VCaP (cell line): ENCODE results near the gene FKBP1A.

ENCODE experiments used
- H3K27ac ChIP-seq: fragments of 450-650 bp; 2 replicates; pipeline ENCODE4 v1.5.1; 2017
- TF ChIP-seq, protein P1 (sequence below): fragments of 450-650 bp; conservative IDR thresholded peaks from 2 replicates; pipeline ENCODE4 v1.5.1; 2017; ENCODE audit warnings: mild to moderate bottlenecking, moderate library complexity

The FKBP1A gene

DNA sequence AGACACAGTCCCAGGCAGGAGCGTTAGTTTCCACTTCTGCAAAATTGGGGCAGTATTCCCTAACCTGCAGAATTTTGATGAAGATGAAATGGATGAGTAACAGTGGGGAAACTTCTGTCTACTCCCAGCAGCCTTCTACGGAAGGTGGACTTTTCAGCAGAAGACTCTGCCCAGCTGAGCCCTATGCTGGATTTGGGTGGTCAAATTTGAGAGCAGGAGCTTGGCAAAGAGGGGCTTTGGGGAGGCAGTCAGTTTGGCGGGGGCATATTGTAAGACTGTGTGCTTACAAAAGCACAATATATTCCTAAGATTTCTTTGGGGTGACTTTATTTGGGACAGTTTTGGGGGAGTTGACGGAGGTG is 58.5 kb downstream of the FKBP1A start:
- TF ChIP-seq, protein P1, sequence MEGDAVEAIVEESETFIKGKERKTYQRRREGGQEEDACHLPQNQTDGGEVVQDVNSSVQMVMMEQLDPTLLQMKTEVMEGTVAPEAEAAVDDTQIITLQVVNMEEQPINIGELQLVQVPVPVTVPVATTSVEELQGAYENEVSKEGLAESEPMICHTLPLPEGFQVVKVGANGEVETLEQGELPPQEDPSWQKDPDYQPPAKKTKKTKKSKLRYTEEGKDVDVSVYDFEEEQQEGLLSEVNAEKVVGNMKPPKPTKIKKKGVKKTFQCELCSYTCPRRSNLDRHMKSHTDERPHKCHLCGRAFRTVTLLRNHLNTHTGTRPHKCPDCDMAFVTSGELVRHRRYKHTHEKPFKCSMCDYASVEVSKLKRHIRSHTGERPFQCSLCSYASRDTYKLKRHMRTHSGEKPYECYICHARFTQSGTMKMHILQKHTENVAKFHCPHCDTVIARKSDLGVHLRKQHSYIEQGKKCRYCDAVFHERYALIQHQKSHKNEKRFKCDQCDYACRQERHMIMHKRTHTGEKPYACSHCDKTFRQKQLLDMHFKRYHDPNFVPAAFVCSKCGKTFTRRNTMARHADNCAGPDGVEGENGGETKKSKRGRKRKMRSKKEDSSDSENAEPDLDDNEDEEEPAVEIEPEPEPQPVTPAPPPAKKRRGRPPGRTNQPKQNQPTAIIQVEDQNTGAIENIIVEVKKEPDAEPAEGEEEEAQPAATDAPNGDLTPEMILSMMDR = no peak
- no peak overlapping the region for H3K27ac ChIP-seq

DNA sequence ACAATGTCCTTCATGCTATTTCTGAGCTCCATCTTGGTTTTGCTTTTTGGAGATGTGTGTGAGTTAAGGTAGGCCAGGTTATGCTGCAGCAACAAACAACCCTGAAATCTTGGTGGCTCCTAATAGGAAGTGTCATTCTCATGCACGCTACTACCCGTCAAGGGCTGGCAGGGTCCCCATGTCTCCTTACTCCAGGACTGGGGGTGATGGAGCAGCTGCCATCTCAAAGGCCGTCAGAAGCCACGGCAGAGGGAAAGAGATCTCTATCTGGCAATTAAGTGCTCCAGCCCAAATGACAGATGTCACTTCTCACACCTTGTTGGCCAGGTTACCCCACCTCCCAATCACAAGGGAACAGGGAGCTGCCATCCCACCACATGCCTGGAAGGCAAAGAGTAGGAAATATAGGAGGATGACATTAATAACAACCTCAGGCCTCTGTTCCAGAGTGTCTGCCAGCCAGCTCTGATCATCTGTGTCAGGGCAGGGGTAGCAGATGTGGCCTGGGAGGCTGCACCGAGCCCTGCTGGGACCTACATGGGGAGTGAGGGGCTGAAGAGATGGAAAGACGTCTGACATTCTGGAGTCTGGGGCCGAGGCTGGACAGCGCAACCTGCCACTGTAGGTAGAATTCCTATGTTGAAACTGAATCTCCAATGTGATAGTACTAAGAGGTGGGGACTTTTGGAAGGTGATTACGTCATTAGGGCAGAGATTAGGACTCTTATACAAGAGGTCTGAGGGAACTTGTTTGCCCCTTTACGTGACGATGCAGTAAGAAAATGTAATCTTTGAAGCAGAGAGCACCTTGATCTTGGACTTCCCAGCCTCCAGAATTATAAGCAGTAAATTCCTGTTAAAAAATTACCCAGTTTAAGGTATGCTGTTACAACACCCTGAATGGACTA is 59.1 kb downstream of the FKBP1A start:
- TF ChIP-seq, protein P1 = no peak
- no peak overlapping the region for H3K27ac ChIP-seq

DNA sequence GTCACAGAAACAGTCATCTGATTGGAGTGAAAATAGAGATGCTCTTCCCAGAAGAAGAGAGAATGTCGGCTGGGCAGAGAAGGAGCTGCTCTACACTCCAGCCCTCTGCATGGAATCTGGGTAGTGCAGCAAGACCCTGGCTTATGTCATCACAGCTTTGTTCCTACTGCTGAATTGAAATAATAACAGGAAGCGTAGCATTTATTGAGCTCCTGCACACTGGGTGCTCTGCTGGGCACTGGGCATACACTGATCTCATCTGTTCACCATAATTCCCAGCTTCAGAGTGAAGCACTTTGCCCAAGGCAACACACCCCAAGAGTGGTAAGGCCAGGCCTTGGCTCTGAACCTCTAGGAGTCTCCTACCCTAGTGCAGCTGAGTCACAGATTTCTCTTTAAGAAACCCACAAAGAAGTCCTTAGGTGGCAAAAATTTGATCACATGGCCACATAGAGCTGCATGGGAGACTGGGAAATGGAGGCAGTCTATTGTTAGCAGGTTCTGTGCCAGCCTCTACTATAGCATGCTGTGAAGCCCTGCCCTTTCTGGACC is 60.0 kb downstream of the FKBP1A start:
- TF ChIP-seq, protein P1 = no peak
- H3K27ac ChIP-seq = no peak overlapping the region

DNA sequence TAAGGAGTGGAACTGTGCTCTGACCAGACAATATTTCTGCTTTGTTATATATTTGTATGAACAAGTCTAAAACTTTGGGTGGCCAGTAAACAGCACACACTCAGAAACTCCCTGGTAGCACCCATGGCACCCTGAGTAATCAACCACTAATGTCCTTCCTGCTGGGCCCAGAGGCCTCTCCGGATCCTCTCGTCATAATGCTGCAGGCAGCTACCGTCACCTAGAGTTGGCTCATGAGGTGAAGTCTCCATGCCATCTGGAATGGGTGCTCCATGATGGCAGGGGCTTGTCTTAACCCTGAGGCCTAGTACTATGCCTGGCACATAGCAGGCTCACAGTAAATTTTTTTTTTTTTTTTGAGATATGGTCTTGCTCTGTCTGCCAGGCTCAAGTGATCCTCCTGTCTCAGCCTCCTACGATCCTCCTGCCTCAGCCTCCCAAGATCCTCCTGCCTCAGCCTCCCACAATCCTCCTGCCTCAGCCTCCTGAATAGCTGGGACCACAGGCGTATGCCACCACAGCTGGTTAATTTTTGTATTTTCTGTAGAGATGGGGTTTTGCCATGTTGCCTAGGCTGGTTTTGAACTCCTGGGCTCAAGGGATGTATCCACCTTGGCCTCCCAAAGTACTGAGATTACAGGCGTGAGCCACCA is 60.9 kb downstream of the FKBP1A start:
- TF ChIP-seq, protein P1 = no peak
- H3K27ac ChIP-seq = no peak overlapping the region

DNA sequence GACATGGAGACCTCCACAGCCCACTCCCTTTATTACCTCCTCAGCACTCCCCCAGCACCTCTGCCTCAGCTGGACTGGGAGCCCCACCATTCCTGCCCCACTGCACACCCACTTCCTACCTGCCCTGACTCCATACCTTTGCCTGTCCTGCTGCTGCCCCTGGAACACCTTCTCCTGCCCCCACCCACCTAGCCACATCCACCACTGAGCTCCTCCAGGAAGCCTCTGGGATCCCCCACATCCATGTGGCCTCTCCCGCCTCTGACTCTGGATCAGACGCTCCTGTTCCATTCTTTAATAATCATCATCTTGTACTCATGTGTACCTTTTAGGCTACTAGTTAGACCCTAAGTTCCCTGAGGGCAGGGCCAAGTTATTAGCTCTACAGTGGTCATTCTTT is 61.8 kb downstream of the FKBP1A start:
- no peak overlapping the region for H3K27ac ChIP-seq
- TF ChIP-seq, protein P1 = no peak

DNA sequence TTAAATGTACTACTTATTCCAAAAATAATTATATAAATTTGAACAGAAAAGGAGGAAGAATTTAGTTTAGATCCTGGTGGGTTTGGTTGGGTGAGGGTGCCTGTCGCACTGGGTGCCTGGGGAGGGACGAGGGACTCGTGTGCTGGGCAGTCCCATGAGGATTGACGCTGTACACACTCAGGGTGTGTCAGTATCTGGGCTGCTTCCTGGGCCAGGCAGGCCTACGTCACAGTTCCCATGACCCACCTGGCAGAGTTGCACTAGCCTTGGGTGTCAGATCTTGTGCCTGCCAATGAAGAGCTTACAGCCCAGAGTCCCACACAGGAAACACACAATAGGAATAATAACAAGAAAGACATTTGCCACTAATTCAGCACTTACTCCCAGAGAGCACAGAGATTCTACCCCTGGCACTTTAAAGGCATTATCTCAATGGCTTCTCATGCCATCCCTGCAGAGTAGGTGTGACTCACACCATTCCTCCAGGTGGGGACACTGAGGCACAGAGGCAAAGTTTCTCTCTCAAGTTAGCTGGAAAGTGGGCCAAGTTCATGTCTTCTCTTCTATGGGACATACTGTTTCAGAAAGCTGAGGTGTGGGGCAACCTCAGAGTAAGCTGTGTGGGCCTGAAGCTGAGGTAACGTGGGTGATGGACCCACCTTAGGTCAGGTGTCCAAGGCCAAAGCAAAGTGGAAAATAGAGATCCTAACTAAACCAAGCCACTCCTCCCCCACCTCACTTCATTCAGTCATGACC is 62.6 kb downstream of the FKBP1A start:
- TF ChIP-seq, protein P1 = no peak
- H3K27ac ChIP-seq = no peak overlapping the region
